ENCODE data around the gene PCSK2. TPM values are rescaled to one million over a fixed set of nuclear protein-coding genes. Genes with fewer than 3 reads are reported as not detected.

The PCSK2 gene
- total RNA-seq, 1 experiment from 2014 or later: not detected

GRCh38 chr20:17530153-17530552, 303.3 kb downstream of the PCSK2 start:
- Mint-ChIP-seq H3K27ac (ENCODE audit: low read depth, unreplicated experiment) (no peak overlapping the region), H3K4me1 (ENCODE audit: insufficient read depth, unreplicated experiment) (no peaks in the 10 kb centered on the region), H3K27me3 (ENCODE audit: insufficient read depth, unreplicated experiment) (no peaks in the 10 kb centered on the region), H3K4me3 (ENCODE audit: unreplicated experiment) (peak overlapping the region; percentile 69), H3K9me3 (ENCODE audit: unreplicated experiment) (no peaks in the 10 kb centered on the region), H3K36me3 (ENCODE audit: insufficient read depth, unreplicated experiment) (no peaks in the 10 kb centered on the region)
- intact Hi-C loops (cut with micrococcal nuclease): loop anchor here (10.0 kb wide), 1 partner anchor 465 kb away; no protein-coding TSS in a partner anchor
- no peak for DNase-seq (ENCODE audit: unreplicated experiment)
- POLR2A ChIA-PET: interaction anchor here (1.1 to 5.2 kb wide), 4 partner anchors 24 to 116 kb away, joined by 3 to 55 read pairs (median 8); partner anchors contain the start of gene DSTN
- no TSS peak for BruUV-seq (replicated peaks)
- no peak for TF ChIP-seq CTCF (IDR thresholded peaks at IDR 0.05; ENCODE audit: unreplicated experiment)
- CTCF ChIA-PET: interaction anchor here (1.4 to 4.7 kb wide), 3 partner anchors 11 to 42 kb away, joined by 6 to 39 read pairs (median 26); partner anchors contain the start of gene DSTN

- BruUV-seq (replicated peaks): no TSS peak
- Mint-ChIP-seq H3K27me3 (ENCODE audit: insufficient read depth, unreplicated experiment) (no peaks in the 10 kb centered on the region), H3K4me3 (ENCODE audit: unreplicated experiment) (peak within 1 kb of the TSS; percentile 69), H3K9me3 (ENCODE audit: unreplicated experiment) (no peaks in the 10 kb centered on the region), H3K36me3 (ENCODE audit: insufficient read depth, unreplicated experiment) (no peaks in the 10 kb centered on the region), H3K27ac (ENCODE audit: low read depth, unreplicated experiment) (no peak within 1 kb of the TSS), H3K4me1 (ENCODE audit: insufficient read depth, unreplicated experiment) (no peaks in the 10 kb centered on the region)
- intact Hi-C loops (cut with micrococcal nuclease): loop anchor here (10.0 kb wide), 1 partner anchor 464 kb away; no protein-coding TSS in a partner anchor
- CTCF ChIA-PET: interaction anchor here (0.6 to 4.7 kb wide), 8 partner anchors 12 to 465 kb away, joined by 3 to 39 read pairs (median 5); partner anchors contain the start of gene DSTN
- POLR2A ChIA-PET: interaction anchor here (0.6 to 5.2 kb wide), 14 partner anchors 10 to 613 kb away, joined by 3 to 55 read pairs (median 5); partner anchors contain the start of genes DSTN and RRBP1
- no peak for TF ChIP-seq CTCF (IDR thresholded peaks at IDR 0.05; ENCODE audit: unreplicated experiment)
- DNase-seq (ENCODE audit: unreplicated experiment): peak; percentile 38
These were observed 304.1 kb downstream of the PCSK2 start, which contains the start of gene BFSP1 for GRCh38 chr20:17530716-17531664. TSS of gene BFSP1 (minus strand) at chr20:17531379. CDS start at chr20:17531329, 50 bp downstream.

- Mint-ChIP-seq H3K27me3 (ENCODE audit: insufficient read depth, unreplicated experiment) (no peaks in the 10 kb centered on the region), H3K9me3 (ENCODE audit: unreplicated experiment) (no peaks in the 10 kb centered on the region), H3K4me3 (ENCODE audit: unreplicated experiment) (peak overlapping the region; percentile 69), H3K36me3 (ENCODE audit: insufficient read depth, unreplicated experiment) (no peaks in the 10 kb centered on the region), H3K27ac (ENCODE audit: low read depth, unreplicated experiment) (no peak overlapping the region), H3K4me1 (ENCODE audit: insufficient read depth, unreplicated experiment) (peaks cover 1% of the 10 kb centered on the region)
- DNase-seq (ENCODE audit: unreplicated experiment): no peak
- BruUV-seq (replicated peaks): TSS peak; percentile 33
- ChIA-PET CTCF (interaction anchor here (0.6 to 4.7 kb wide), 7 partner anchors 12 to 464 kb away, joined by 3 to 39 read pairs (median 5); partner anchors contain the start of gene DSTN), POLR2A (interaction anchor here (0.6 to 5.2 kb wide), 14 partner anchors 9 to 614 kb away, joined by 3 to 55 read pairs (median 5); partner anchors contain the start of genes DSTN and RRBP1)
- intact Hi-C loops (cut with micrococcal nuclease): loop anchor here (10.0 kb wide), 1 partner anchor 463 kb away; no protein-coding TSS in a partner anchor
- no peak for TF ChIP-seq CTCF (IDR thresholded peaks at IDR 0.05; ENCODE audit: unreplicated experiment)
These were observed 304.8 kb downstream of the PCSK2 start for GRCh38 chr20:17531665-17532025.

- H3K27me3 Mint-ChIP-seq (ENCODE audit: insufficient read depth, unreplicated experiment): no peaks in the 10 kb centered on the region
- ChIA-PET POLR2A (interaction anchor here (0.7 to 5.2 kb wide), 11 partner anchors 9 to 974 kb away, joined by 3 to 55 read pairs (median 3); partner anchors contain the start of gene DSTN), CTCF (interaction anchor here (0.6 to 4.7 kb wide), 12 partner anchors 9 to 366 kb away, joined by 3 to 39 read pairs (median 4); partner anchors contain the start of gene DSTN)
- H3K27ac Mint-ChIP-seq (ENCODE audit: low read depth, unreplicated experiment): no peak overlapping the region
- no TSS peak for BruUV-seq (replicated peaks)
- H3K36me3 Mint-ChIP-seq (ENCODE audit: insufficient read depth, unreplicated experiment): no peaks in the 10 kb centered on the region
- H3K4me1 Mint-ChIP-seq (ENCODE audit: insufficient read depth, unreplicated experiment): peaks cover 9% of the 10 kb centered on the region
- no peaks in the 10 kb centered on the region for H3K9me3 Mint-ChIP-seq (ENCODE audit: unreplicated experiment)
- peak; percentile 71 for DNase-seq (ENCODE audit: unreplicated experiment)
- intact Hi-C loops (cut with micrococcal nuclease): loop anchor here (10.0 kb wide), 1 partner anchor 461 kb away; no protein-coding TSS in a partner anchor
- no peak overlapping the region for H3K4me3 Mint-ChIP-seq (ENCODE audit: unreplicated experiment)
- TF ChIP-seq CTCF (IDR thresholded peaks at IDR 0.05; ENCODE audit: unreplicated experiment): no peak
These were observed 306.6 kb downstream of the PCSK2 start for GRCh38 chr20:17533396-17533795.

Data from MCF 10A (cell line).